Left renal pelvis (tissue), 4 donors: Measurements from ENCODE around the gene PRR23A. TPM values are rescaled to one million over a fixed set of nuclear protein-coding genes. Genes with fewer than 3 reads are reported as not detected.
"Not testable (repeated sequence)": the region's sequence is repeated elsewhere in the genome, so short reads cannot be mapped to it uniquely, and the experiment has no call there.

Experiments used
- DNase-seq, 4 donors: peaks; one replicate each; pipeline ENCODE4 v3.0.0-alpha.2; 2013; ENCODE audit warnings: low read depth in 4 of 4, low spot score in 3 of 4
- polyA plus RNA-seq, 4 donors: library from polyadenylated mRNA; unstranded; fragments of 120-200 nt; gene quantifications; one replicate each; pipeline ENCODE4 v1.2.1, GENCODE V29; 2013; ENCODE audit not compliant: insufficient read length in 4 of 4

PRR23A gene
- not detected for polyA plus RNA-seq

- DNase-seq, result no peak
Measured at GRCh38 chr3:139006051-139006716, at the start of gene PRR23A. Gene PRR23A, minus strand, starts transcription at chr3:139006268. Its CDS starts 0 bp downstream, at chr3:139006268.

- DNase-seq, result no peak
Measured at GRCh38 chr3:139052802-139053600, 46.9 kb upstream of the PRR23A start.

GRCh38 chr3:139044366-139045210 is 38.5 kb upstream of the PRR23A start, which contains the start of gene PRR23C:
Gene PRR23C, minus strand, starts transcription at chr3:139044892. Its CDS starts 272 bp downstream, at chr3:139044620.
- DNase-seq, result no peak

GRCh38 chr3:139043554-139044365 is 37.7 kb upstream of the PRR23A start:
- no peak for DNase-seq

- no peak for DNase-seq
Measured at GRCh38 chr3:139037478-139037877, 31.4 kb upstream of the PRR23A start.

- DNase-seq, result no peak
Measured at GRCh38 chr3:139032326-139033002, 26.4 kb upstream of the PRR23A start.

GRCh38 chr3:139030576-139030975 is 24.5 kb upstream of the PRR23A start:
- not testable (repeated sequence) for DNase-seq

GRCh38 chr3:139024968-139025367 is 18.9 kb upstream of the PRR23A start:
- no peak for DNase-seq

GRCh38 chr3:139020868-139021234 is 14.8 kb upstream of the PRR23A start, which contains the start of gene PRR23B:
Gene PRR23B, minus strand, starts transcription at chr3:139020926. Its CDS starts 265 bp downstream, at chr3:139020661.
- DNase-seq, result no peak

GRCh38 chr3:139020036-139020867 is 14.2 kb upstream of the PRR23A start:
- DNase-seq, result no peak

- DNase-seq, result no peak
Measured at GRCh38 chr3:139016430-139017048, 10.5 kb upstream of the PRR23A start.

GRCh38 chr3:139005356-139005993 is 593 bp downstream of the PRR23A start:
- DNase-seq, result no peak

- no peak for DNase-seq
Measured at GRCh38 chr3:138995706-138996105, 10.4 kb downstream of the PRR23A start.

- DNase-seq, result no peak
Measured at GRCh38 chr3:138987181-138987580, 18.9 kb downstream of the PRR23A start.

GRCh38 chr3:138985932-138986331 is 20.1 kb downstream of the PRR23A start:
- no peak for DNase-seq

GRCh38 chr3:138984816-138985215 is 21.3 kb downstream of the PRR23A start:
- no peak for DNase-seq

GRCh38 chr3:138976047-138976446 is 30.0 kb downstream of the PRR23A start:
- DNase-seq, result no peak

GRCh38 chr3:138975351-138975750 is 30.7 kb downstream of the PRR23A start:
- DNase-seq, result no peak
